ENCODE results near the gene SLC39A5. TPM values are rescaled to one million over a fixed set of nuclear protein-coding genes. Genes with fewer than 3 reads are reported as not detected.

SLC39A5 gene
- total and polyA plus RNA-seq, 2 of the 13 experiments (the other 11 are each of a cell fraction or from before 2014, with no cell fraction given): 59.7 to 101 TPM

- 0 out of 2 replicates have a peak, but pooled peaks have one; percentile 13 for TF ChIP-seq ARID2 (CRISPR knock-in tag; IDR thresholded peaks at IDR 0.05; ENCODE audit: borderline replicate concordance)
Measured at GRCh38 chr12:56229916-56230431, at the start of gene SLC39A5 (continued).

- Histone ChIP-seq H3K27me3 (ENCODE audit: control insufficient read depth in 1 of 2, insufficient read depth in 2 of 2, low read length in 2 of 2) (no peaks in the 10 kb centered on the region; a peak in 1 of 5 replicates), H3K79me2 (ENCODE audit: insufficient read depth, low read length) (peaks cover 19% of the 10 kb centered on the region), H3K4me3 (replicated peaks in 1 of 3; ENCODE audit: insufficient read depth in 1 of 3, low read depth in 2 of 3, low read length in 3 of 3) (no peak overlapping the region), H3K27ac (ENCODE audit: extremely low read length, insufficient read depth, low read length) (no peak overlapping the region), H4K20me1 (ENCODE audit: insufficient read depth, low read length) (no peaks in the 10 kb centered on the region), H2AFZ (ENCODE audit: low read length) (no peak overlapping the region), H3K9ac (ENCODE audit: insufficient read depth, low read depth, low read length) (no peak overlapping the region), H3K4me1 (ENCODE audit: insufficient read depth, low read length) (peaks cover 28% of the 10 kb centered on the region), H3K9me3 (ENCODE audit: low read length) (no peaks in the 10 kb centered on the region), H3K36me3 (replicated peaks in 1 of 2; ENCODE audit: control insufficient read depth in 1 of 2, insufficient read depth in 2 of 2, low read length in 2 of 2) (peaks cover 6 to 26% of the 10 kb centered on the region in 2 experiments), H3K4me2 (ENCODE audit: low read depth, low read length) (peak overlapping the region; percentile 82; the same call in 1 of the 2 replicates)
- CTCF ChIA-PET (ENCODE audit: low intra/inter-chr PET ratio, low total read pairs): no interaction called here
- ATAC-seq: no peak
- no peak for DNase-seq (ENCODE audit: low spot score)
- FAIRE-seq: no peak
- intact Hi-C loops (cut with micrococcal nuclease; ENCODE audit: unreplicated experiment): no loop called here
- WGBS (ENCODE audit: low lambda C conversion rate): 90% methylated on average over 2 of the region's 2 CpGs
- in situ Hi-C loops (cut with HindIII; ENCODE audit: extremely low pct_ligation_motif_present, low pct_unique_long_range_greater_than_20kb): loop anchor here (5.0 kb wide), 1 partner anchor 60 kb away; the partner anchor contains the start of gene ESYT1
- TF ChIP-seq LCORL (IDR thresholded peaks at IDR 0.05): no peak
- TF ChIP-seq LCORL (CRISPR knock-in tag; IDR thresholded peaks at IDR 0.05): no peak
- no peak for TF ChIP-seq ZNF343 (CRISPR knock-in tag; IDR thresholded peaks at IDR 0.05)
- no peak for TF ChIP-seq ZNF800 (CRISPR knock-in tag; IDR thresholded peaks at IDR 0.05)
- no peak for TF ChIP-seq CTCF (CRISPR knock-in tag; IDR thresholded peaks at IDR 0.05)
- TF ChIP-seq NFRKB (IDR thresholded peaks at IDR 0.05): no peak
- no peak for TF ChIP-seq MAFK (conservative IDR thresholded peaks at IDR 0.05 in 1 of 2, IDR thresholded peaks at IDR 0.05 in 1 of 2; ENCODE audit: low read length in 2 of 2)
- no TSS peak for BruUV-seq (replicated peaks)
- POLR2A ChIA-PET: interaction anchor here (3.3 kb wide), 1 partner anchor 25 kb away, joined by 20 read pairs; no protein-coding TSS in a partner anchor
Measured at GRCh38 chr12:56186957-56187356, 42.9 kb upstream of the SLC39A5 start.

Measured in HepG2 (cell line).